GM21423 (cell line): ENCODE measurements around the gene HNRNPA3.
"Not testable (repeated sequence)": the region's sequence is repeated elsewhere in the genome, so short reads cannot be mapped to it uniquely, and the experiment has no call there.

ENCODE experiments used
- ATAC-seq: cut with Tn5 transposase; IDR thresholded peaks from one replicate; pipeline ENCODE4 v1.9.1; 2021; ENCODE audit warnings: mild to moderate bottlenecking, moderate library complexity; ENCODE audit not compliant: unreplicated experiment

The HNRNPA3 gene

GRCh38 chr2:177188482-177189469 is 23.8 kb upstream of the HNRNPA3 start:
- ATAC-seq = no peak

GRCh38 chr2:177190941-177191340 is 21.7 kb upstream of the HNRNPA3 start:
- no peak for ATAC-seq

- no peak for ATAC-seq
Observed at GRCh38 chr2:177192788-177193187, 19.8 kb upstream of the HNRNPA3 start.

GRCh38 chr2:177193240-177193639 is 19.4 kb upstream of the HNRNPA3 start:
- ATAC-seq = peak; percentile 59

GRCh38 chr2:177195194-177195593 is 17.4 kb upstream of the HNRNPA3 start:
- ATAC-seq = no peak

GRCh38 chr2:177200419-177200818 is 12.2 kb upstream of the HNRNPA3 start:
- not testable (repeated sequence) for ATAC-seq

GRCh38 chr2:177201919-177202346 is 10.7 kb upstream of the HNRNPA3 start:
- no peak for ATAC-seq

GRCh38 chr2:177204417-177204816 is 8.2 kb upstream of the HNRNPA3 start:
- no peak for ATAC-seq

GRCh38 chr2:177207101-177207500 is 5.5 kb upstream of the HNRNPA3 start:
- peak; percentile 71 for ATAC-seq

- no peak for ATAC-seq
Observed at GRCh38 chr2:177211169-177211568, 1.4 kb upstream of the HNRNPA3 start.

- ATAC-seq = no peak
Observed at GRCh38 chr2:177211576-177212105, 953 bp upstream of the HNRNPA3 start.

- peak; percentile 45 for ATAC-seq
Observed at GRCh38 chr2:177212891-177213856, 580 bp downstream of the HNRNPA3 start.

GRCh38 chr2:177217247-177217843 is 4.8 kb downstream of the HNRNPA3 start:
- no peak for ATAC-seq

- not testable (repeated sequence) for ATAC-seq
Observed at GRCh38 chr2:177219787-177220186, 7.2 kb downstream of the HNRNPA3 start.

GRCh38 chr2:177221534-177221933 is 8.9 kb downstream of the HNRNPA3 start:
- ATAC-seq = no peak

GRCh38 chr2:177221970-177222369 is 9.4 kb downstream of the HNRNPA3 start:
- ATAC-seq = no peak

- ATAC-seq = not testable (repeated sequence)
Observed at GRCh38 chr2:177223436-177223835, 10.8 kb downstream of the HNRNPA3 start.

- no peak for ATAC-seq
Observed at GRCh38 chr2:177225965-177226360, 13.4 kb downstream of the HNRNPA3 start.

- ATAC-seq = no peak
Observed at GRCh38 chr2:177229442-177230242, 17.0 kb downstream of the HNRNPA3 start.

GRCh38 chr2:177231270-177231669 is 18.7 kb downstream of the HNRNPA3 start:
- no peak for ATAC-seq
